ENCODE results near the gene CRNKL1.

CRNKL1 gene

DNA sequence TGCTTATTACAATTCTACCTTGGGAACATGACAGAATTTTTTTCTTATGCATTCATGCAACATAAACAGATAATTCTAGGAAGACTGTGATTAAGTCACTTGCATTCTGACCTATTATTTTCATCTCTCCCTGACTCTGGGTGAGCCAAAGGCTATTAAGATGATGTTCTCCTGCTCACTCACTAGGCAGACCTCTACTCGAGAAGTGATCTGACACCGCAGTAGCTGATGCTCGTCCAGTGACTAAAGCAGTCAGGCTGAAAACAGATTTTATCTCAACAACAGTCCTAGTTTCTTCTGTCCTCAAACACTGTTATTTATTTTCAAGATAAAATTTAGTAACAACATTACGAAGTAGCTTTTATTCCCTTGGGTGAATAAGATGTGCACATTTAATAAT lies 17.8 kb downstream of the CRNKL1 start:
- TF ChIP-seq, protein P1, sequence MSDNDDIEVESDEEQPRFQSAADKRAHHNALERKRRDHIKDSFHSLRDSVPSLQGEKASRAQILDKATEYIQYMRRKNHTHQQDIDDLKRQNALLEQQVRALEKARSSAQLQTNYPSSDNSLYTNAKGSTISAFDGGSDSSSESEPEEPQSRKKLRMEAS (IDR thresholded peaks at IDR 0.05; ENCODE audit: low read depth, low read length) = no peak
- TF ChIP-seq POLR2A (IDR thresholded peaks at IDR 0.05; ENCODE audit: extremely low read depth, insufficient read length) = no peak
- TF ChIP-seq, protein P2, sequence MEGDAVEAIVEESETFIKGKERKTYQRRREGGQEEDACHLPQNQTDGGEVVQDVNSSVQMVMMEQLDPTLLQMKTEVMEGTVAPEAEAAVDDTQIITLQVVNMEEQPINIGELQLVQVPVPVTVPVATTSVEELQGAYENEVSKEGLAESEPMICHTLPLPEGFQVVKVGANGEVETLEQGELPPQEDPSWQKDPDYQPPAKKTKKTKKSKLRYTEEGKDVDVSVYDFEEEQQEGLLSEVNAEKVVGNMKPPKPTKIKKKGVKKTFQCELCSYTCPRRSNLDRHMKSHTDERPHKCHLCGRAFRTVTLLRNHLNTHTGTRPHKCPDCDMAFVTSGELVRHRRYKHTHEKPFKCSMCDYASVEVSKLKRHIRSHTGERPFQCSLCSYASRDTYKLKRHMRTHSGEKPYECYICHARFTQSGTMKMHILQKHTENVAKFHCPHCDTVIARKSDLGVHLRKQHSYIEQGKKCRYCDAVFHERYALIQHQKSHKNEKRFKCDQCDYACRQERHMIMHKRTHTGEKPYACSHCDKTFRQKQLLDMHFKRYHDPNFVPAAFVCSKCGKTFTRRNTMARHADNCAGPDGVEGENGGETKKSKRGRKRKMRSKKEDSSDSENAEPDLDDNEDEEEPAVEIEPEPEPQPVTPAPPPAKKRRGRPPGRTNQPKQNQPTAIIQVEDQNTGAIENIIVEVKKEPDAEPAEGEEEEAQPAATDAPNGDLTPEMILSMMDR (IDR thresholded peaks at IDR 0.05; ENCODE audit: low read depth, low read length) = no peak
- no peak for TF ChIP-seq MYC (IDR thresholded peaks at IDR 0.05; ENCODE audit: low read depth, low read length)
- DNase-seq (ENCODE audit: low read depth) = no peak
- H3K4me3 ChIP-seq (ENCODE audit: low read depth, low read length) = no peak overlapping the region

DNA sequence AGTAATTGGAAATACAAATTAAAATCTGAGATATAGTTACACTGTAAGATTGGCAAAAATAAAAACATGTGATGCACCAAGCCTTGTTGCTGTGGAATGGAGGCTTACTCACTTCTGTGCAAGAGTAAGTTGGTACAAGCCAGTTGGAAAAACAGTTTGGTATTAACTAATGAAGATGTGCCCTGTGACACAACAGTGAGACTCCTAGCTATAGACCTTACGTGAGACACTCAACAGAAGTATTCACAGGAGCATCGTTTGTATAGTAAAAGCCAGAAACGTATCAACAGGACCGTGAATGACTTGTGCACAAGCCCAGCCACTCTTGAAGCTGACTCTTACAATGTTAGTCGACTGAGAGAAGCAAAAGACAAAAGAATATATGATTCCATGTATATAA lies 20.5 kb downstream of the CRNKL1 start:
- H3K4me3 ChIP-seq (ENCODE audit: low read depth, low read length) = no peak overlapping the region
- TF ChIP-seq, protein P2 (IDR thresholded peaks at IDR 0.05; ENCODE audit: low read depth, low read length) = no peak
- TF ChIP-seq, protein P1 (IDR thresholded peaks at IDR 0.05; ENCODE audit: low read depth, low read length) = no peak
- DNase-seq (ENCODE audit: low read depth) = no peak

DNA sequence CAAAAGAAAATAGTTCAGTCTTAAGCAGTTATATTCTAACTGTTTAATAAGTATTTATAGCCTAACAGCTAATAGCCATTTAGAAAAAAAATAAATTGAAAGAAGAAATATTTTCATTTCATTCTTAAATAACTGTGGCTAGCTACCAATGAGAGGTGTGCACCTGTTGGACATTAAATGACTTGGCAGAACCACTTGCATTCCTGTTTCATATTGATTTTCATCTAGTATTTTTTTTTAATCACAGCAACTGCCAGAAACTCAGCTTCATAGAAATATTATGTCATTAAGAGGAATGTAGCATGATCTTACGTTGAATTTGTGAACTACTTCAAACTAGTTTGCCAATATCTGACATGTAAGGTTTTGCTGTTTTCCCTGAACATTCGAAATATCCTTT lies 25.0 kb downstream of the CRNKL1 start:
- TF ChIP-seq, protein P2 (IDR thresholded peaks at IDR 0.05; ENCODE audit: low read depth, low read length) = no peak
- no peak for TF ChIP-seq POLR2A (IDR thresholded peaks at IDR 0.05; ENCODE audit: extremely low read depth, insufficient read length)
- no peak for TF ChIP-seq MYC (IDR thresholded peaks at IDR 0.05; ENCODE audit: low read depth, low read length)
- TF ChIP-seq, protein P1 (IDR thresholded peaks at IDR 0.05; ENCODE audit: low read depth, low read length) = no peak
- no peak for DNase-seq (ENCODE audit: low read depth)
- H3K4me3 ChIP-seq (ENCODE audit: low read depth, low read length) = no peak overlapping the region

DNA sequence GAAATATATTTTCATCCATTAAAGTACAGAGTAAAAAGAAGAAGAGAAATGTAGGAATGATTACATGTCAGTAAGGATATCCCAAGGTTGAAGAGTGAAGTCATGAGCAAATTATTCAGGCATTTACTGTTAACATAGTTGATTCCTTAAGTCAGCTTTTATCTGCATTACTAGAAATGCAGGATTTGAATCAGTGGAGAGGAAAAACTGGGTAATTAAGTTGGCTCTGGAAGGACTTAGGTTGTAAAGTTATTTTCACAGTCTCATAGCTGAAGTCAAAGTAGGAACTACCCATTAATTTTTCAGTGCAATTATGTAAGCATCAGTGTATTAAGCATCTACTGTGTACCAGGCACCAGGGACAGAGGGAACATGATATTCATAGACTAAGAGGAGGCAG lies 27.3 kb downstream of the CRNKL1 start:
- no peak for DNase-seq (ENCODE audit: low read depth)
- TF ChIP-seq, protein P2 (IDR thresholded peaks at IDR 0.05; ENCODE audit: low read depth, low read length) = no peak
- TF ChIP-seq, protein P1 (IDR thresholded peaks at IDR 0.05; ENCODE audit: low read depth, low read length) = no peak
- no peak for TF ChIP-seq POLR2A (IDR thresholded peaks at IDR 0.05; ENCODE audit: extremely low read depth, insufficient read length)
- TF ChIP-seq MYC (IDR thresholded peaks at IDR 0.05; ENCODE audit: low read depth, low read length) = no peak
- no peak overlapping the region for H3K4me3 ChIP-seq (ENCODE audit: low read depth, low read length)

DNA sequence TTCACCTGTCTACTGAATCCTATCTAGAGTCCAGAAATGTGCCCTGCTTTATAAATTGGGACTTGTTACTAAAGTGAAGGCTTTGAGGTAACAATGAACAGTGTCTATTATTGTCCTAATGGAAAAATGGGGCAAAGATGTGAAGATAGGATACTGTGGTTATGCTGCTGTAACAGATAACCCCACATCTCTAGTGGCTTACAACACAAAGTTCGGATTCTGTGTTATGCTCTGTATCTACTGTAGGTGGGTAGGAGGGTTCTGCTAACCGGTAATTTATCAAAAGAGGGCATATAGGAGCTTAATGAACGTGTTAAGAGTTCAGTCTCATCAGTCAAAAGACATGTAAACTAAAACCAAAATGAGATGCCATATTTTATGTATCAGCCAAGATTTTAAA lies 28.9 kb downstream of the CRNKL1 start:
- no peak overlapping the region for H3K4me3 ChIP-seq (ENCODE audit: low read depth, low read length)
- DNase-seq (ENCODE audit: low read depth) = no peak
- TF ChIP-seq POLR2A (IDR thresholded peaks at IDR 0.05; ENCODE audit: extremely low read depth, insufficient read length) (no peak), MYC (IDR thresholded peaks at IDR 0.05; ENCODE audit: low read depth, low read length) (no peak)
- TF ChIP-seq, protein P1 (IDR thresholded peaks at IDR 0.05; ENCODE audit: low read depth, low read length) = no peak
- TF ChIP-seq, protein P2 (IDR thresholded peaks at IDR 0.05; ENCODE audit: low read depth, low read length) = no peak

DNA sequence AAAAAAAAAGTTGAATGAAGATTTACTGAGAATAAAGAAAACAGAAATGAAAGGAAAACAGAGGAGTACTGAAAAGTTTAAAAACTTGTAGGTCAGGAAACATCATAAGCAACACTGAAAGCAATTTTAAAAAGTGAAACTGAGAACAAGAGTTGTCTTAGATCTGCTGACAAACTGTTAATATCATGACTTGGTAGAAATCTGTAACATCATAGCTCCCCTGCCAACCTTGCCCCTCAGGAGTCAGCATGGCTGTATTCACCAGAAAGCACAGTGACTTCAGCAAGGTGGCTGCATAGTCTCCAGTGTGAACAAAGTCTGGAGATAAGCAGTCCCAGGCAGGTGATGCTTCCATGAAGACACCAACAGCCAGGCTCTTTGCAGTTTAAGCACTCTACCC lies 29.8 kb downstream of the CRNKL1 start:
- TF ChIP-seq MYC (IDR thresholded peaks at IDR 0.05; ENCODE audit: low read depth, low read length) = no peak
- TF ChIP-seq, protein P2 (IDR thresholded peaks at IDR 0.05; ENCODE audit: low read depth, low read length) = no peak
- TF ChIP-seq POLR2A (IDR thresholded peaks at IDR 0.05; ENCODE audit: extremely low read depth, insufficient read length) = no peak
- TF ChIP-seq, protein P1 (IDR thresholded peaks at IDR 0.05; ENCODE audit: low read depth, low read length) = no peak
- no peak for DNase-seq (ENCODE audit: low read depth)
- no peak overlapping the region for H3K4me3 ChIP-seq (ENCODE audit: low read depth, low read length)

Data from NB4 (cell line).